ENCODE data around the gene ZNF862.
"Not testable (repeated sequence)": the region's sequence is repeated elsewhere in the genome, so short reads cannot be mapped to it uniquely, and the experiment has no call there.

ZNF862 gene

DNA sequence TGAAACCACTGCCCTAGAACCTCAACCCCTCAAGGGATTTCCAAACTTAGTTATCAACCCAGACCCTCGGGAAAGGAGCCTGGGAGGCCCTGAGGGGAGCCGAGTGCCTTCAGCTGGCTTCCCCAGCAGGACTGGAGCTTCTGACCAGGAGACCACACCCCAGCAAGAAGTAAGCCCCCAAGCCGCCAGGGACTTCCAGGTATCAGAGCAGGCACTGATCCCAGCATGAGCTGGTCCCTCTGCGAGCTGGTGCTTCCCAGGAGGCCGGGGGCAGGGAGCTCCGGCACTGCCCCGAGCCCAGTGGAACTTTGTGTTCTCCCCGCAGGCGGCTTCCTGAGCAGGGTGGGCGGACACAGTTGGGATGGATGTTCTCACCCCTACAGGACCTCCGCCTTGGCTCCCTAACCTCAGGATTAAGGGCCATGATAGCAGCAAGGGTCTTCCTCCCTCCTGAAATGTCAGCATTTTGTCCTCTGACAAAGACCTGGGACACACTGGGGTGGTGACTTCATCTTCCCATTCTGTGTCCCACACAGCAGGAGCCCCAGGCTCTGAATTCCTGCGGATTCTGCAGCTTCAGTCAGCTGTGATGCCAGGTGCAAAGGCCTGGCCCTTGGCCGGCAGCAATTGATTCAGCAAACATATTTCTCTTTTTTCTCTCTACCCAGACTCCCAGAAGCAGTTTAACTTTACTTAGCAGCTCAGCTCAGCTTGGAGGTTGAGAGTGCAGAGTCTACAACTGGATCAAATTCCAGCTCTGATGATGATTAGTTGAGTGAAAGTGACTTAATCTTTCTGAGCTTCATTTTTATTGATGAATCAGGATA lies 47.2 kb downstream of the ZNF862 start:
- H3K4me3 ChIP-seq (ENCODE audit: low read length) = no peak overlapping the region
- TF ChIP-seq, protein P1, sequence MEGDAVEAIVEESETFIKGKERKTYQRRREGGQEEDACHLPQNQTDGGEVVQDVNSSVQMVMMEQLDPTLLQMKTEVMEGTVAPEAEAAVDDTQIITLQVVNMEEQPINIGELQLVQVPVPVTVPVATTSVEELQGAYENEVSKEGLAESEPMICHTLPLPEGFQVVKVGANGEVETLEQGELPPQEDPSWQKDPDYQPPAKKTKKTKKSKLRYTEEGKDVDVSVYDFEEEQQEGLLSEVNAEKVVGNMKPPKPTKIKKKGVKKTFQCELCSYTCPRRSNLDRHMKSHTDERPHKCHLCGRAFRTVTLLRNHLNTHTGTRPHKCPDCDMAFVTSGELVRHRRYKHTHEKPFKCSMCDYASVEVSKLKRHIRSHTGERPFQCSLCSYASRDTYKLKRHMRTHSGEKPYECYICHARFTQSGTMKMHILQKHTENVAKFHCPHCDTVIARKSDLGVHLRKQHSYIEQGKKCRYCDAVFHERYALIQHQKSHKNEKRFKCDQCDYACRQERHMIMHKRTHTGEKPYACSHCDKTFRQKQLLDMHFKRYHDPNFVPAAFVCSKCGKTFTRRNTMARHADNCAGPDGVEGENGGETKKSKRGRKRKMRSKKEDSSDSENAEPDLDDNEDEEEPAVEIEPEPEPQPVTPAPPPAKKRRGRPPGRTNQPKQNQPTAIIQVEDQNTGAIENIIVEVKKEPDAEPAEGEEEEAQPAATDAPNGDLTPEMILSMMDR (conservative IDR thresholded peaks at IDR 0.05; ENCODE audit: low read length) = no peak
- DNase-seq (ENCODE audit: low read depth) = no peak

DNA sequence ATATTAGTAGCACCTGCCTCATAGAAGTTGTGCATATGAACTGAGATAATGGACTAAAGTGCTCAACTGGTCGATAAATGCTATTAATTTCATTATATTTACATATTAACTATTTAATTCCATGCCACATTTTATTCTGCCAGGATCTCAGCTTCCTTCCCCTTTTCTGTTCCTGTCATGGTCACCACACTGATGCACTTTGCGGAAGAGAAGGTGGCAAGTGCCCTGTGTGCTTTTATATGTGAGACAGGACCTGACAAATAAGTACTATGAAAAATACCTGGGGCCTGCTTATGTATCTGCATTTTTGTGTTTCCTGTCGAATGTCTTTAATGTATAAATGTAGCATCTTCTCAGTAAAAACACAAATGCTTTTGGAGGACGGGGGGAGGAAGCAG lies 47.8 kb downstream of the ZNF862 start:
- no peak for DNase-seq (ENCODE audit: low read depth)
- TF ChIP-seq, protein P1 (conservative IDR thresholded peaks at IDR 0.05; ENCODE audit: low read length) = no peak
- no peak overlapping the region for H3K4me3 ChIP-seq (ENCODE audit: low read length)

DNA sequence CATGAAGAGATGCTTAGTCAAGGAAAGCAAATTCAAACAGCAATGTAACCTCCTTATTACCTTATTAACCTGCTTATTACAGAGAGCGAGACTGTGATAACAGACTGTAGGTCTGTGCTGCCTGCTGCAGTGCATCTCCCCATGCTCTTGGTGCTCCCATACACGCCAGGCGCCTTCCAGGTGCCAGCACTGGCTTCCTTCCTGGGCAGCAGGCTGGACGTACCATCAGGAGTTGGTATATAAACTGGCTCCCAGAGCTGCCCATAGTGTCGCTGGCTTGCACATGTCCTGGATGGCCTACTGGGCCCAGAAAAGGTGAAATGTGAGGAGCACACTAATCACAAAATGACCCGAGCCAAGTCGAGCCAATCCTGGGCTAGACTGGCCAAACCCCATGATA lies 49.1 kb downstream of the ZNF862 start:
- TF ChIP-seq, protein P1 (conservative IDR thresholded peaks at IDR 0.05; ENCODE audit: low read length) = no peak
- no peak overlapping the region for H3K4me3 ChIP-seq (ENCODE audit: low read length)
- no peak for DNase-seq (ENCODE audit: low read depth)

DNA sequence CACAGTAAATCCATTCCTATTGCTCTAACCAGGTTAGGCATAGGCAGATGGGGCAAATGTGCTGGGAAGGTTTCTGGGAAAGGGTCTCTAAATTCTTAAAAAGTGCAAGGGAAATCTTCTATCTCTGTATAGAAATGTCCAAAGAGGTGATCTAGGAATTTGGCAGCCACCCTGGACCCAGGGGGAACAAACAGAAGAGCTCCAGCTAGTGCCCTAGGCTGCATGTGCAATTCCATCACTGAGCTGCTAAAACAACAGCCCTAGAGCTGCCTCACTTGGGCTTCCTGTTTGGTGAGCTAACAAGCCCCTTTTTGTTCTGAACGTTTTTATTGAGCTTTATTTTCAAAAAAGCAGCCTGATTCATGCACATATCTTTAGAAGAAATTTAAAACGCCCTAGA lies 52.5 kb downstream of the ZNF862 start:
- H3K4me3 ChIP-seq (ENCODE audit: low read length); DNase-seq (ENCODE audit: low read depth): not testable (repeated sequence)

DNA sequence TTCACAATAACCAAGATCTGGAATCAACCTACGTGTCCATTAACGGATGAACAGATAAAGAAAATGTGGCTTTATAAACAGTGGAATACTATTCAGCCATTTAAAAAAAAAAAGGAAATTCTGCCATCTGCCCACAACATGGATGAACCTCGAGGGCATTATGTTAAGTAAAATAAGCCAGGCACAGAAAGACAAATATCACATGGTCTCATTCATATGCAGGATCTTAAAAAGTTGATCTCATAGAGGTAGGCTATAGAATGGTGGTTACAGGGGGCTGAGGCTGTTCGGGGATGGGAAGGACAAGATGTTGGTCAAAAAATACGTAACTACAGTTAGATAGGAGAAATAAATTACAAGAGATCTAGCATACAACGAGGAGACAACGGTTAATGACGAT lies 56.8 kb downstream of the ZNF862 start:
- not testable (repeated sequence) for H3K4me3 ChIP-seq (ENCODE audit: low read length); DNase-seq (ENCODE audit: low read depth)

DNA sequence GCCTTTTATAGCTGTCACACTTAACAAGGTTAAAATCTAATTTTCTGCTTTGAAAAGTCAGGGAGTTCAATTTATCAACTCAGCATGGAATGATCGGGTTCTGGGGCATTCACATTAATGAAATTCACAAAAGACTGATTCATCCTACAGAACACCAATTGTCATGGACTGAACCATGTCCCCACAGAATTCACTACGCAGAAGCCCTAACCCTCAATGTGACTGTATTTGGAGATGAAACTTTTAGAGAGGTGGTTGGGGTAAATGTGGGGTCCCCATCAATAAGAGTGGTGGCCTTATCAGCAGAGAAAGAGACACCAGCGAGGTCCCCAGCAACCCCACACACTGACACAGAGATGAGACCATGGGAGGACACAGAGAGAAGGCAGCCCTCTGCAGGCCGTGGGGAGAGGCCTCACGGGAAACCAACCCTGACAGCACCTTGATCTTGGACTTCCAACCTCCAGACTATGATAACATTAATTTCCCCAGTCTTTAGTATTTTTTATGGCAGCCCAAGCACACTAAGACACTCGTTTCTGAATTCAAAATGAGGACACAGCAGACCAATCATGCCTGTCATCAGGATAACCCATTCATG lies 69.7 kb downstream of the ZNF862 start:
- not testable (repeated sequence) for DNase-seq (ENCODE audit: low read depth); H3K4me3 ChIP-seq (ENCODE audit: low read length)

DNA sequence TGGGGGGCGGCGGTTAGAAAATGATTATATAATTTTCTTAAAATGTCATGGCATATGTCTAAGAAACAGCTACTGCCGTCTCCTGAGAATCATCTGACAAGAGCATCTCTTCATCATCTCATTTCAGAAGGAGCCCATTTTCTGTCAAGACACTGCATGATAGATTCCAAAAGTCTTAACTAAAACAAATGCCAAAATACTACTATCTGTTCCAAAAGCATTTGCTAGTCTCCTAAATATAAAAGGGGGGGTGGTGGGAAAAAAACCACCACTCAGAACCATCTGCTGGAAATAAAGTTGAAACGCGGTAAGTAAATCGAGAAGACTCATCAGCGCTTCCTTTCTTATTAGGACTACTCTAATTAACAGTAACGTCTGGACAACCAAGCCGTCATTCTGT lies 72.0 kb downstream of the ZNF862 start:
- not testable (repeated sequence) for H3K4me3 ChIP-seq (ENCODE audit: low read length); DNase-seq (ENCODE audit: low read depth)

DNA sequence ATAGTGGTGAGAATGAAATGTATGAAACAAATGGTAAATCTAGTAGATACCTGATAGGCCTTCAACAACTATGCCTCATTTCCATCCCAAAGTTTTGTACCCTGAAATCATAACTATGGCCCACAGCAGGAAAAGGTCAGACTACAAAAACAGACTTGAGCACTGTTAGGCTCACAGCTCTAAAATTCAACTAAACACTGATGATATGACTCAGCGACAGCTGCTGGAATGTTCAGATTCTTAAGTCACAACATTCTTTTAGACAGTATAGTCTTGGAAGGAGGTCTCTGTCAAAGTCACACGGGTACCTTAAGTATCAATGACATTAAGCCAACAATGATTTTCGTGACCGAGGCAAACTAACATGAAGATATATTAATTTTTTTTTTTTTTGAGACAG lies 74.0 kb downstream of the ZNF862 start:
- H3K4me3 ChIP-seq (ENCODE audit: low read length) = not testable (repeated sequence)
- peak; percentile 8 for DNase-seq (ENCODE audit: low read depth)

All from AG10803 (cell line).